Measurements from ENCODE around the gene MFSD1. TPM values are rescaled to one million over a fixed set of nuclear protein-coding genes. Genes with fewer than 3 reads are reported as not detected.

MFSD1 gene
- total RNA-seq, 4 donors from 2014 or later = 18.6 to 33.5 (median 25.2) TPM

GRCh38 chr3:158859362-158859761 lies 57.5 kb downstream of the MFSD1 start:
- Histone ChIP-seq H3K27me3 (no peaks in the 10 kb centered on the region), H3K9me3 (no peaks in the 10 kb centered on the region), H3K4me3 (no peak overlapping the region), H3K36me3 (no peaks in the 10 kb centered on the region), H3K27ac (no peak overlapping the region), H3K4me1 (no peaks in the 10 kb centered on the region)
- TF ChIP-seq POLR2A (IDR thresholded peaks at IDR 0.05) (no peak), CTCF (IDR thresholded peaks at IDR 0.05 in 4 of 5, conservative IDR thresholded peaks at IDR 0.05 in 1 of 5) (no peak)
- in situ Hi-C loops (cut with MboI; ENCODE audit: low sequenced_read_pairs in 4 of 4) (no loop called here), intact Hi-C loops (cut with DNase I; ENCODE audit: low total_unique reads) (no loop called here)
- no peak for DNase-seq
- no peak for ATAC-seq

- TF ChIP-seq CTCF (IDR thresholded peaks at IDR 0.05 in 4 of 5, conservative IDR thresholded peaks at IDR 0.05 in 1 of 5) (no peak), POLR2A (IDR thresholded peaks at IDR 0.05) (no peak)
- DNase-seq (no peak), ATAC-seq (no peak)
- Histone ChIP-seq H3K4me3 (no peak overlapping the region), H3K9me3 (no peaks in the 10 kb centered on the region), H3K36me3 (no peaks in the 10 kb centered on the region), H3K4me1 (no peaks in the 10 kb centered on the region), H3K27me3 (no peaks in the 10 kb centered on the region), H3K27ac (no peak overlapping the region)
- in situ Hi-C loops (cut with MboI; ENCODE audit: low sequenced_read_pairs in 4 of 4) = no loop called here
- intact Hi-C loops (cut with DNase I; ENCODE audit: low total_unique reads) = no loop called here
Measured at GRCh38 chr3:158863247-158863646, 61.4 kb downstream of the MFSD1 start.

- Histone ChIP-seq H3K27ac (no peak overlapping the region), H3K36me3 (no peaks in the 10 kb centered on the region), H3K9me3 (no peaks in the 10 kb centered on the region), H3K27me3 (no peaks in the 10 kb centered on the region), H3K4me1 (no peaks in the 10 kb centered on the region), H3K4me3 (no peak overlapping the region)
- no peak for DNase-seq
- intact Hi-C loops (cut with DNase I; ENCODE audit: low total_unique reads) (no loop called here), in situ Hi-C loops (cut with MboI; ENCODE audit: low sequenced_read_pairs in 4 of 4) (no loop called here)
- TF ChIP-seq POLR2A (IDR thresholded peaks at IDR 0.05) (no peak), CTCF (IDR thresholded peaks at IDR 0.05 in 4 of 5, conservative IDR thresholded peaks at IDR 0.05 in 1 of 5) (no peak)
- ATAC-seq = no peak
Measured at GRCh38 chr3:158864492-158864891, 62.6 kb downstream of the MFSD1 start.

GRCh38 chr3:158875700-158876099 lies 73.8 kb downstream of the MFSD1 start:
- intact Hi-C loops (cut with DNase I; ENCODE audit: low total_unique reads) = no loop called here
- TF ChIP-seq CTCF (IDR thresholded peaks at IDR 0.05 in 4 of 5, conservative IDR thresholded peaks at IDR 0.05 in 1 of 5) (no peak), POLR2A (IDR thresholded peaks at IDR 0.05) (no peak)

More at GRCh38 chr3:158875700-158876099, 73.8 kb downstream of the MFSD1 start:
- Histone ChIP-seq H3K27me3 (no peaks in the 10 kb centered on the region), H3K27ac (no peak overlapping the region), H3K4me3 (no peak overlapping the region), H3K9me3 (no peaks in the 10 kb centered on the region), H3K4me1 (no peaks in the 10 kb centered on the region), H3K36me3 (no peaks in the 10 kb centered on the region)
- in situ Hi-C loops (cut with MboI; ENCODE audit: low sequenced_read_pairs in 4 of 4) = no loop called here
- no peak for DNase-seq
- no peak for ATAC-seq

Other genes with a start within 250 kb of the MFSD1 start
- gene MLF1, start 230.9 kb upstream of the MFSD1 start, total RNA-seq = 10 to 100 TPM; 18.4 to 40.8 (median 24.0) TPM
- 10 to 100 TPM; 52.6 to 84.4 (median 76.2) TPM for gene GFM1, start 157.5 kb upstream of the MFSD1 start, total RNA-seq
- gene LXN, start 129.4 kb upstream of the MFSD1 start, total RNA-seq = 1 to 10 TPM in 3 of 4 donors, under 1 TPM in 1; 0.42 to 5.5 (median 2.2) TPM
- 10 to 100 TPM in 1 of 4 donors, 1 to 10 TPM in 3; 1.4 to 27.6 (median 4.4) TPM for gene RARRES1, start 69.6 kb upstream of the MFSD1 start, total RNA-seq